ENCODE measurements around the gene EMC7.

The EMC7 gene

DNA sequence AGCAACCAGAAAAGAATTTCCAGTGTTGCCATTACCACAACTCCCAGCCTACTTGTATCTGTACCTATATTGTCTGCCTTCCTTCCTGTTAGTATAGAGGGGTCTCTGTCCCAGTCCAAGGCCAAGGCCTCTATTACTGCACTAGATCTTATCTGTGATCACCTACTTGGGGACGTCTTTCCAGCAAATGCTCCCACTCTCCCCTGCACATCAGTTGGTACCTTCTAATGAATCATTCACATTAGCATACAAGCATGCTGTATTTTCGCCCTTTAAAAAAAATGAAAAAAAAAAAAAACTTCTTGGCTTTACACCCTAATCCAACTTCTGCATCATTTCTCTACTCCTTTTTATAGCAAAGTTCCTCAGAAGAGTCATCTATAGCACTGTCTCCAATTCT is 57.8 kb downstream of the EMC7 start:
- H3K4me3 ChIP-seq (replicated peaks in 1 of 2; ENCODE audit: low read depth in 2 of 2, low read length in 2 of 2), result no peak overlapping the region
- DNase-seq (ENCODE audit: low read depth in 2 of 2), result no peak
- TF ChIP-seq, protein P1, sequence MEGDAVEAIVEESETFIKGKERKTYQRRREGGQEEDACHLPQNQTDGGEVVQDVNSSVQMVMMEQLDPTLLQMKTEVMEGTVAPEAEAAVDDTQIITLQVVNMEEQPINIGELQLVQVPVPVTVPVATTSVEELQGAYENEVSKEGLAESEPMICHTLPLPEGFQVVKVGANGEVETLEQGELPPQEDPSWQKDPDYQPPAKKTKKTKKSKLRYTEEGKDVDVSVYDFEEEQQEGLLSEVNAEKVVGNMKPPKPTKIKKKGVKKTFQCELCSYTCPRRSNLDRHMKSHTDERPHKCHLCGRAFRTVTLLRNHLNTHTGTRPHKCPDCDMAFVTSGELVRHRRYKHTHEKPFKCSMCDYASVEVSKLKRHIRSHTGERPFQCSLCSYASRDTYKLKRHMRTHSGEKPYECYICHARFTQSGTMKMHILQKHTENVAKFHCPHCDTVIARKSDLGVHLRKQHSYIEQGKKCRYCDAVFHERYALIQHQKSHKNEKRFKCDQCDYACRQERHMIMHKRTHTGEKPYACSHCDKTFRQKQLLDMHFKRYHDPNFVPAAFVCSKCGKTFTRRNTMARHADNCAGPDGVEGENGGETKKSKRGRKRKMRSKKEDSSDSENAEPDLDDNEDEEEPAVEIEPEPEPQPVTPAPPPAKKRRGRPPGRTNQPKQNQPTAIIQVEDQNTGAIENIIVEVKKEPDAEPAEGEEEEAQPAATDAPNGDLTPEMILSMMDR (IDR thresholded peaks at IDR 0.05; ENCODE audit: low read depth, low read length), result no peak

DNA sequence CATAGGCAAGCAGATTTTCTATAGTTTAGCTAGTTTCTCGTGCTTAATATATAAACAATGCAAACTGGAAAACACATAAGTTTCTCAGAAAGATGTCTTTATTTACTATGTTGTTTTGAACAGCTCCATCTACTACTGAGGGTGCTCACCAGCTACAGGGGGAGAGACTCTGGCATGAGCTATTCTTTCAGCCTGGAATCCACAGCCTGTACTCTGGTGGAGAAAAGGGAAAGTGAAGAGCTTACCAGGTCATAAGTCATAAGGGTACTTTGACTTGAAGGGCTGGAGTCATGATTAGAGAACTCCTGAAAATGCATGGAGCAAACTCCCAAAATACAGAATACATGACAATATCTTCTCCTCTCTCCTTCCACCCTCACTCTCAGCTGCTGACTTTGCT is 58.3 kb downstream of the EMC7 start:
- TF ChIP-seq, protein P1 (IDR thresholded peaks at IDR 0.05; ENCODE audit: low read depth, low read length), result no peak
- peak in 1 of 2 donors; percentile 31 for DNase-seq (ENCODE audit: low read depth in 2 of 2)
- no peak overlapping the region for H3K4me3 ChIP-seq (replicated peaks in 1 of 2; ENCODE audit: low read depth in 2 of 2, low read length in 2 of 2)

DNA sequence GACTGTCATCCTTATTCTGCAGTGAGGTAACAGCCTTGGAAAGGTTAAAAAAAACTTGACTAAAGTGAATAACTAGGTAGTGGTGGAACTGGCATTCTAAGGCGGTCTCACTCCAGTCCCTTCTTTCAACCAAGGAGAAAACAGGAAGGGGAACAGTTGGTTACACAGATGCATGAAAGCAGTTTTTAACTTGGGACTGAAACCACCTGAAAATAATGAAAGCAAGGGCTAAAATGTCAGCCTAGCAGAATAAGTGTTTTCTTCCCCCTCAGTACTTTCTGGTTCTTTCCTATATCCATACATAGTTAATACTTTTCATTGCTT is 61.9 kb downstream of the EMC7 start:
- TF ChIP-seq, protein P1 (IDR thresholded peaks at IDR 0.05; ENCODE audit: low read depth, low read length), result no peak
- H3K4me3 ChIP-seq (replicated peaks in 1 of 2; ENCODE audit: low read depth in 2 of 2, low read length in 2 of 2), result peak overlapping the region in 1 of 2 donors; percentile 93
- no peak for DNase-seq (ENCODE audit: low read depth in 2 of 2)

DNA sequence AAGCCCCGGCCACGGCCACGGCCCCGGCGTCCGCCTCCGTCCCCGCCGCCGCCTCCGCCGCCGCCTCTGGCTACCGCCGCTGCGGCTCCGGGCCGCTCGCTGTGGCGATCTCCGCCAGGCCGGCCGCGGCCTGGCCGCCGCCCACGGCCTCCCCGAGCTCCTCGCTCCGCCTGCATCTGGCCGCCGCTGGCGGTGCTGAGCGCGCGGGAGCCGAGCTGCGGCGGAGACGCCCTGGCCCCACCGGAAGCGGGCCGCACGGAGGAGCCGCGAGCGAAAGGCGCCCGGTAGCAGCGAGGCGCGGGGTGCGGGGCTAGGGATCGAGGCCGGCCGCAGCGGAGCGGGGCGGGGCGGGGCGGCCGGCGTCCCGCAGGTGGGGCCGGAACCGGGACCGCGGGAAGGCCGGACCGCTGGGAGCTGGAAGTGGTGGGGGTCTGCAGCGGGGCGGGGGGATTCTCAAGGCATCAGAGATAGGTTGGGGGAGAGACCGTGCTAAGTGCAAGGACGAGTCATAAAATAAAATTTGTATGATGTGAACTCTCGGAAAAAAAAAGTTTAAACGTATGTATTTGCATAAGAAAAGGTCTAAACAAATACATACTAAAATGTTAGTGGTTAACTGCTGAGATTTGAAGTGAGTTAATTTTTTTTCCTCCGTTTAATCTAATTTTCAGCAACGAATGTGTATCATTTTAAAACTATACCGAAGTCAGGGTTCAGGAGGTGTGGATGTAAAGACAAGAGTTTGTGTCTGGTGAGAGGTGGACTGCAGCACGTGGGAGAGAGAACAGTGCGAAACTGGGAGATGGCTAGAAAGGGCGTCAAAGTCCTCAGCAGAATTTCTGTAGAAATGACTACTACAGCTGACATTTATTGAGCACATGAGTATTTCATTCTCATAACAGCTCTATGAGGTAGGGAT is 62.5 kb downstream of the EMC7 start, which contains the start of gene AVEN:
AVEN (minus strand) TSS at position 334 of the 919 bp plus-strand sequence; CDS start at position 176, 158 bp downstream.
- TF ChIP-seq, protein P1 (IDR thresholded peaks at IDR 0.05; ENCODE audit: low read depth, low read length), result no peak
- peak within 1 kb of the TSS; percentile 88 to 93 for H3K4me3 ChIP-seq (replicated peaks in 1 of 2; ENCODE audit: low read depth in 2 of 2, low read length in 2 of 2)
- peak; percentile 49 to 61 for DNase-seq (ENCODE audit: low read depth in 2 of 2)

DNA sequence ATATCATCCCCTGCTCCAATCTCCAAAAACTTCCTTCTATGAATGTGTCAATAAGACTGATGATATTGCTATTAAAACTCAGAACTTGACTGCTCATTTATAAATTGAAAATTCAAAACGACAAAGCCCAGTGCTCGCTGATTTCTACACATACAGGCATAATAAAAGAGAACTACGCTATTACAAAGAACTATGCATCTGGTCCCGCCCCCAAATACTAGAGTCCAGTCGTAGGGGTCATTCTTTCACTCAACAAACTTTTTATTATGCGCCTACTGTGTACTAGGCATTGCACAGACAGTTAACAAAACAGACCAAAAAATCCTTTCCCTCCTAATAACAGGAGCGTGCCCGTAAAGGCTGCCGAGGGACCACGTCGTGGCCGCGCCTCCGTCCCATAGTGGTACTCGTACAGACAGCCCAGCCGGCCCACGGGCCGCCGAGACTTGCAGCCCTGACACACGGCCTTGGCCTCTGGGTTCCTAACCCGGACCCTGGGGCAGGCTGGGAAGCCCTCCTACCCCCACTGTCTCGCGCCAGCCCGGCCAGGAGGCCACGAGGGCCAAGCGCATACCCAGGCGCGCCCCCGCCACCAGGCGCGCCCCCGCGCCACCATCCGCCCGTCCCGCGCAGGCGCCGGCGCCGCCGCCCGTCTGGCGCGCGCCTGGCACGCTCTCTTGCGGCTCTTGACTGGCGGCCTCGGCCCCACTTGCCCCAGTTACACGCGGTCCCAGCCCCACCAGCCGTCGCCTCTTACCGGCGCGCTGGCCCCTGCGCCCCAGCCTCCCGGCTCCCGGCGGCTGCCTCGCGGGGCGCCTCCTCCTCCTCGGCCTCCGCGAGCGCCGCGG is 63.4 kb downstream of the EMC7 start:
- TF ChIP-seq, protein P1 (IDR thresholded peaks at IDR 0.05; ENCODE audit: low read depth, low read length), result no peak
- DNase-seq (ENCODE audit: low read depth in 2 of 2), result peak; percentile 74 to 82
- peak overlapping the region; percentile 88 to 93 for H3K4me3 ChIP-seq (replicated peaks in 1 of 2; ENCODE audit: low read depth in 2 of 2, low read length in 2 of 2)

Measured in cardiac fibroblast (primary cell).